Gastroesophageal sphincter (tissue), 3 donors: ENCODE data around the gene BPGM.
A peak's percentile ranks its signal among the peaks of the same experiment; 100 is the strongest.

Experiments used
- POLR2A ChIP-seq, 2 donors: fragments of 450-650 bp; IDR thresholded peaks; one replicate each; pipeline ENCODE4 v1.6.1; 2017; ENCODE audit warnings: antibody characterized with exemption in 2 of 2, mild to moderate bottlenecking in 2 of 2, moderate library complexity in 1 of 2
- POLR2AphosphoS5 ChIP-seq: sonication (generic); formaldehyde crosslinking; IDR thresholded peaks from one replicate; pipeline ENCODE4 v1.6.1; 2017; ENCODE audit warnings: antibody characterized with exemption
- TF ChIP-seq, protein P1 (sequence below), 4 experiments: fragments of 200-600 bp in 2 of 4; fragments of 450-650 bp in 2 of 4; sonication (generic) in 1 of 4; IDR thresholded peaks; one replicate each; pipeline ENCODE4 v1.5.1; 2017 to 2019; ENCODE audit warnings: antibody characterized with exemption in 4 of 4, mild to moderate bottlenecking in 2 of 4, moderate library complexity in 2 of 4

DNA sequence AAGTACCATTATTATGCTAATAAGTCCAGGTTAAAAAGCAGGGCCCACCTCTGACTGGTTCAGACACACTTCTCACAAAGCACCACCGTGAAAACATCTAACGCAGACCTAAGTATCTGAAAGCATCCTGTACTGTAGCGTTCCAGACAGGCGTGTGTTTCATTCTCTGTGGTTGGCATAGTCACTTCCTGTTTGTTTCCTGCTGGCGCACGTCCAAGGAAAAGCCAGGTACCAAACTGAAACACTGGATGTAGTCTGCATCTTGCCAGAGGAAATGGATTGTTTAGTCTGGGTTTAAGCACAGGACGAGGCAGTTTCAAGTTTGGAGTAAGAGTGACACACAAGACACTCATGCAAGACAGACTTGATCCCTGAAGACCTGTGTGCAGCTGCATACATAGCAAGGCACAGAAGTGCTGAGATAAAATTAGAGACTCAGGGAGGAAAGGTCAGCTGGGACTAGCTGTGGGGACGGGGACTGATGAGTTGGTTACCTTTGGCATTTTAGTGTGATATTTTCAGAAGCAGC lies 23.3 kb downstream of the BPGM start:
- TF ChIP-seq POLR2A (IDR thresholded peaks at IDR 0.05) (no peak), POLR2AphosphoS5 (peak; percentile 25)
- TF ChIP-seq, protein P1, sequence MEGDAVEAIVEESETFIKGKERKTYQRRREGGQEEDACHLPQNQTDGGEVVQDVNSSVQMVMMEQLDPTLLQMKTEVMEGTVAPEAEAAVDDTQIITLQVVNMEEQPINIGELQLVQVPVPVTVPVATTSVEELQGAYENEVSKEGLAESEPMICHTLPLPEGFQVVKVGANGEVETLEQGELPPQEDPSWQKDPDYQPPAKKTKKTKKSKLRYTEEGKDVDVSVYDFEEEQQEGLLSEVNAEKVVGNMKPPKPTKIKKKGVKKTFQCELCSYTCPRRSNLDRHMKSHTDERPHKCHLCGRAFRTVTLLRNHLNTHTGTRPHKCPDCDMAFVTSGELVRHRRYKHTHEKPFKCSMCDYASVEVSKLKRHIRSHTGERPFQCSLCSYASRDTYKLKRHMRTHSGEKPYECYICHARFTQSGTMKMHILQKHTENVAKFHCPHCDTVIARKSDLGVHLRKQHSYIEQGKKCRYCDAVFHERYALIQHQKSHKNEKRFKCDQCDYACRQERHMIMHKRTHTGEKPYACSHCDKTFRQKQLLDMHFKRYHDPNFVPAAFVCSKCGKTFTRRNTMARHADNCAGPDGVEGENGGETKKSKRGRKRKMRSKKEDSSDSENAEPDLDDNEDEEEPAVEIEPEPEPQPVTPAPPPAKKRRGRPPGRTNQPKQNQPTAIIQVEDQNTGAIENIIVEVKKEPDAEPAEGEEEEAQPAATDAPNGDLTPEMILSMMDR (IDR thresholded peaks at IDR 0.05) = no peak
